Placental pericyte (primary cell): ENCODE data around the gene CRB3. TPM values are rescaled to one million over a fixed set of nuclear protein-coding genes. Genes with fewer than 3 reads are reported as not detected.

Source experiments
- small RNA-seq: library from RNA; depleted of rRNA; stranded (forward); fragments of <200 nt; gene quantifications from one replicate; pipeline ENCODE3, GENCODE V24; 2012; ENCODE audit warnings: low replicate concordance
- total RNA-seq: library from RNA; depleted of rRNA; stranded (reverse); fragments of >200 nt; gene quantifications from 2 replicates; pipeline ENCODE4 v1.2.3, GENCODE V29; 2012

The CRB3 gene, protein sequence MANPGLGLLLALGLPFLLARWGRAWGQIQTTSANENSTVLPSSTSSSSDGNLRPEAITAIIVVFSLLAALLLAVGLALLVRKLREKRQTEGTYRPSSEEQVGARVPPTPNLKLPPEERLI
- total RNA-seq, result not detected in 2 replicates

DNA sequence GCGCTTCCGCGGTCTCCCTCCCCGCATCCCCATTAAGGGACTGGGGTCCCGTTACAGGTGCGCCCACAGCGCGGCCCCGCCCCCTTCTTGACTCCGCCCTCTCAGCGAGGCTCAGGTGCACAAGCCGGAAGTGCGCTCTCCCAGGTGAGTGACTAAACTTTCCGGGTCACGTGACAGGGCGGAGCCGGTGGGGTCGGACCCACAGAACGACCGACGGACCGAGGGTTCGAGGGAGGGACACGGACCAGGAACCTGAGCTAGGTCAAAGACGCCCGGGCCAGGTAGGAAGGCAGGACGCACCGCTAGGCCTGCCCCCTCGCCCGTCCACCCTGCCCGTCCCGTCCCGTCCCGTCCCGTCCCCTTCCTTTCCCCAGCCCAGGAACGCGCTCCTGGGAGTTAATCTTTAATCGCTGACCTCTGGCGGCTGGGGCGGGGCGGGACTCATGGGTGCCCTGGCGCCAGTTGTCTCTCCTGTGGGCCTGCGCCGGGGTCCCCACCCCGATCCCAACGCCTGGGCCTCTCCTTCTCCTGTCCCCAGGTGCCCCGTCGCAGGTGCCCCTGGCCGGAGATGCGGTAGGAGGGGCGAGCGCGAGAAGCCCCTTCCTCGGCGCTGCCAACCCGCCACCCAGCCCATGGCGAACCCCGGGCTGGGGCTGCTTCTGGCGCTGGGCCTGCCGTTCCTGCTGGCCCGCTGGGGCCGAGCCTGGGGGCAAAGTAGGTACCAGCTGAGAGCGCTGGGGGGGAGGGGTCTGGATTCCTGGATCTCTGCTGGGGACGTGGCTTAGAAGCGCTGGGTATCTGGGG is at the start of gene CRB3:
TSS of gene CRB3 (plus strand) at position 202 of the 804 bp plus-strand sequence. CDS start at position 633, 431 bp downstream.

GRCh38 chr19:6424195-6424938 is 39.7 kb upstream of the CRB3 start, which contains the start of gene KHSRP:
TSS of gene KHSRP (minus strand) at chr19:6424811. CDS start at chr19:6424701, 110 bp downstream.

GRCh38 chr19:6433663-6434062 is 30.4 kb upstream of the CRB3 start, which contains the start of gene SLC25A41:
TSS of gene SLC25A41 (minus strand) at chr19:6433763. CDS start at chr19:6433693, 70 bp downstream.

DNA sequence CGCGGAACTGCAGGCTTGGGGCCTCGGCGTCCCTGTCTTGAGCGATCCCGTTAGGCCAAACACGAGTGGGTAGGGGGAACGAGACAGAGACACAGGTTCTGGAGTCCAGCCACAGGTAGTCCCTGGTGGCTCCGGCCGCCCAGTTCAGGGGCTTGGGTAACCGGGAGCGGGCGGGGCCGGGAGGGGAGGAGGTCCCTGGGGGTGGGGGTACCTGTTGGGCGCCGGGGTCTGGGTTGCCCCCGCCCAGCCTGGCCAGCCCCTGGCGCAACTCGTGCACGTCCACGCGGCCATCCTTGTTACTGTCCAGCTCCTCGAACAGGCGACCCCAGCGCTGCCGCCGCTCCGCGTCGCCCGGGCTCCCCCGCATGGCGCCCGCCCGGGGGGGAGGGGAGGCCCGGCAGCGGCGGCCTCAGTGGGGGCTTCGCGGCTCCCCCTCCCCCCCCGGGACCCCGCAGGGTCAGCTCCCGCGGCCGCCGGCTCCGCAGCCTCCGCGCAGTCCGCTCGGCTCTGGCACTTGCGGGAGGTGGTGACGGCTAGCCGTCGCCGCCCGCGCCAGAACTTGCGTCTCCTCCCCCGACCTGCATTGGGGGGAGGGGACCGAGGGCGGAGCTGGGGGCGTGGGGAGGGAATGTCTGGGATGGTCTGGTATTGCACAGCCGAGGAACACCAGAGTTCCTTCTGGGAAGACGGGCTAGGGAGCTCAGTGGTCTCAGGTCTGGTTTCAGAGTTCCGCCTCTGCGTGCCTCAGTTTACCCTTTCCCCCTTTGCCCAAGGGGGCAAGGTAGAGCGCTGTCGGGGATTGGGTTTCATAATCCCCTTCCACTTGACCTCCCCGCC is 4.6 kb upstream of the CRB3 start, which contains the start of gene SLC25A23:
TSS of gene SLC25A23 (minus strand) at position 531 of the 837 bp plus-strand sequence. CDS start at position 367, 164 bp downstream.

GRCh38 chr19:6481541-6482342 is 17.7 kb downstream of the CRB3 start, which contains the start of gene DENND1C:
TSS of gene DENND1C (minus strand) at chr19:6481787. CDS start at chr19:6481695, 92 bp downstream.

GRCh38 chr19:6501740-6502648 is 37.9 kb downstream of the CRB3 start, which contains the start of gene TUBB4A:
TSS of gene TUBB4A (minus strand) at chr19:6502309. CDS start at chr19:6502212, 97 bp downstream.

Small RNAs within 50 kb of the gene (small RNA-seq; reads per million reads assigned to genes)
- gene AC010503.2, result not detected

Other genes starting within 250 kb of the CRB3 start
- 14.6 and 18.6 TPM in 2 replicates for gene MLLT1, start 184.3 kb upstream of the CRB3 start, total RNA-seq
- not detected in 2 replicates for gene ACER1, start 130.7 kb upstream of the CRB3 start, total RNA-seq
- gene CLPP, start 102.7 kb upstream of the CRB3 start, total RNA-seq, result 67.3 and 84.5 TPM in 2 replicates
- gene ALKBH7, start 91.5 kb upstream of the CRB3 start, total RNA-seq, result 31.1 and 45.7 TPM in 2 replicates
- gene PSPN, start 88.3 kb upstream of the CRB3 start, total RNA-seq, result 0.43 and 0.88 TPM in 2 replicates
- gene GTF2F1, start 71.1 kb upstream of the CRB3 start, total RNA-seq, result 46.2 and 107 TPM in 2 replicates
- 81.2 and 189 TPM in 2 replicates for gene KHSRP, start 39.5 kb upstream of the CRB3 start, total RNA-seq
- under 0.01 TPM in 1 of 2 replicates, not detected in the other for gene SLC25A41, start 30.5 kb upstream of the CRB3 start, total RNA-seq
- gene SLC25A23, start 4.5 kb upstream of the CRB3 start, total RNA-seq, result 16.3 and 35.7 TPM in 2 replicates
- gene DENND1C, start 17.5 kb downstream of the CRB3 start, total RNA-seq, result not detected in 2 replicates
- not detected in 2 replicates for gene TUBB4A, start 38.0 kb downstream of the CRB3 start, total RNA-seq
- gene TNFSF9, start 66.8 kb downstream of the CRB3 start, total RNA-seq, result 0.29 TPM in 1 of 2 replicates, not detected in the other
- gene CD70, start 126.9 kb downstream of the CRB3 start, total RNA-seq, result 0.29 TPM in 1 of 2 replicates, not detected in the other
- 0.14 and 0.22 TPM in 2 replicates for gene TNFSF14, start 205.9 kb downstream of the CRB3 start, total RNA-seq